K562 treated with DMSO at 1 percent for 24 hours (cell line): ENCODE data around the gene KIR3DL1. TPM values are rescaled to one million over a fixed set of nuclear protein-coding genes. Genes with fewer than 3 reads are reported as not detected.

Experiments
- total RNA-seq: library from RNA; unstranded; fragments of 300-600 nt; gene quantifications from 2 replicates; pipeline ENCODE4 v1.2.3, GENCODE V29; 2022; ENCODE audit warnings: low read depth; ENCODE audit not compliant: insufficient read depth

KIR3DL1 gene
- total RNA-seq = not detected in 2 replicates

DNA sequence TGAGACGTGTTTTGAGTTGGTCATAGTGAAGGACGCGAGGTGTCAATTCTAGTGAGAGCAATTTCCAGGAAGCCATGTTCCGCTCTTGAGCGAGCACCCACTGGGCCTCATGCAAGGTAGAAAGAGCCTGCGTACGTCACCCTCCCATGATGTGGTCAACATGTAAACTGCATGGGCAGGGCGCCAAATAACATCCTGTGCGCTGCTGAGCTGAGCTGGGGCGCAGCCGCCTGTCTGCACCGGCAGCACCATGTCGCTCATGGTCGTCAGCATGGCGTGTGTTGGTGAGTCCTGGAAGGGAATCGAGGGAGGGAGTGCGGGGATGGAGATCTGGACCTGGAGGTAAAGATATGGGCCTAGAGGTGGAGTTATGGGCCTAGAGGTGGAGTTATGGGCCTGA, at the start of gene KIR3DL1:
KIR3DL1 (plus strand) TSS at position 218 of the 400 bp plus-strand sequence.

DNA sequence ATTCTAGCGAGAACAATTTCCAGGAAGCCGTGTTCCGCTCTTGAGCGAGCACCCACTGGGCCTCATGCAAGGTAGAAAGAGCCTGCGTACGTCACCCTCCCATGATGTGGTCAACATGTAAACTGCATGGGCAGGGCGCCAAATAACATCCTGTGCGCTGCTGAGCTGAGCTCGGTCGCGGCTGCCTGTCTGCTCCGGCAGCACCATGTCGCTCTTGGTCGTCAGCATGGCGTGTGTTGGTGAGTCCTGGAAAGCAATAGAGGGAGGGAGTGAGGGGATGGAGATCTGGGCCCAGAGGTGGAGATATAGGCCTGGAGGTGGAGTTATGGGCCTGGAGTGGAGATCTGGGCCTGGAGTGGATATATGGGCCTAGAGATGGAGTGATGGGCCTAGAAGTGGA, 46.6 kb upstream of the KIR3DL1 start, which contains the start of gene KIR2DL1:
KIR2DL1 (plus strand) TSS at position 148 of the 400 bp plus-strand sequence; CDS start at position 206, 58 bp downstream.

DNA sequence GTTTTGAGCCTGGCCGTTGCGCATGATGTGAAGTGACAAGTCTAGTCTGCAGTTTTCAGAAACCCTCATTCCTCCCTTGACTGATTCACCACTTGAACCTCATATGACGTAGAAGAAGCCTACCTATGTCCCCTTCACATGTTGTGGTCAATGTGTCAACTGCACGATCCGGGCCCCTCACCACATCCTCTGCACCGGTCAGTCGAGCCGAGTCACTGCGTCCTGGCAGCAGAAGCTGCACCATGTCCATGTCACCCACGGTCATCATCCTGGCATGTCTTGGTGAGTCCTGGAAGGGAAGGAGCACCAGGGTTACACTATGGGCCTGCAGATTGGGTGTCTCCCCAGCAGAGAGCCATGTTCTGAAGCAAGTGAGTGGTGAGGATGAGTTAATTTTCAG, 12.9 kb upstream of the KIR3DL1 start, which contains the start of gene KIR2DL4:
KIR2DL4 (plus strand) TSS at position 201 of the 400 bp plus-strand sequence; CDS start at position 243, 42 bp downstream.

DNA sequence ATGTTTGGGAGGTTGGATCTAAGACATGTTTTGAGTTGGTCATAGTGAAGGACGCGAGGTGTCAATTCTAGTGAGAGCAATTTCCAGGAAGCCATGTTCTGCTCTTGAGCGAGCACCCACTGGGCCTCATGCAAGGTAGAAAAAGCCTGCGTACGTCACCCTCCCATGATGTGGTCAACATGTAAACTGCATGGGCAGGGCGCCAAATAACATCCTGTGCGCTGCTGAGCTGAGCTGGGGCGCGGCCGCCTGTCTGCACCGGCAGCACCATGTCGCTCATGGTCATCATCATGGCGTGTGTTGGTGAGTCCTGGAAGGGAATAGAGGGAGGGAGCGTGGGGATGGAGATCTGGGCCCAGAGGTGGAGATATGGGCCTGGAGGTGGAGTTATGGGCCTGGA, 16.2 kb downstream of the KIR3DL1 start, which contains the start of gene KIR2DS4:
KIR2DS4 (plus strand) TSS at position 181 of the 400 bp plus-strand sequence.

DNA sequence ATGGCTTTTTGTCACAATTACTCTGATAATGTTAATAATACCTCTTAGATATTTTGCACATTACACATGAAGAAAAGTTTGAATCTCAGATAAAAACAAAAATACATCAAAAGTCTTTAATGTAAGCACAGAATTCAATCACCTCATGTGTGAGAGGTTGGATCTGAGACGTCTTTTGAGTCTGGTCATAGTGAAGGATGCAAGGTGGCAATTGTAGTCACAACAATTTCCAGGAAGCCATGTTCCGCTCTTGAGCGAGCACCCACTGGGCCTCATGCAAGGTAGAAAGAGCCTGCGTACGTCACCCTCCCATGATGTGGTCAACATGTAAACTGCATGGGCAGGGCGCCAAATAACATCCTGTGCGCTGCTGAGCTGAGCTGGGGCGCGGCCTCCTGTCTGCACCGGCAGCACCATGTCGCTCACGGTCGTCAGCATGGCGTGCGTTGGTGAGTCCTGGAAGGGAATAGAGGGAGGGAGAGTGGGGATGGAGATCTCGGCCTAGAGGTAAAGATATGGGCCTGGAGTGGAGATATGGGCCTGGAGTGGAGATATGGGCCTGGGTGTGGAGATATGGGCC, 33.9 kb downstream of the KIR3DL1 start, which contains the start of gene KIR3DL2:
KIR3DL2 (plus strand) TSS at position 383 of the 580 bp plus-strand sequence; CDS start at position 416, 33 bp downstream.

DNA sequence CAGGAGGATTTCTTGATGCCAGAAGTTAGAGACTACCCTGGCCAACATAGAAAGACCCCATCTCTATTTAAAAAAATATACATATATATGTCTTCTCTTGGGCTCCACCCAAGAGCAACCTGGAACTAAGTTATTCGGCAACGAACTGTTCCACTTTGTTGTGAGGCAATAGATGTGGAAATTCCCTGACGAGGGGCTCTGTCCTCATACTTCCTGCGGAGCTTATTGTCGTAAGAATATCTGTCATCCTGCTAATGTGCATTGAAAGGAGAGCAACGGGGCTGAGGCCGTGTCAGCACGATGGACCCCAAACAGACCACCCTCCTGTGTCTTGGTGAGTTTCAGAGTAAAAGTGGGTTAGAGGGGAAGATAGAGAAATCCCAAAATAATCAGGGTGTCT, 57.7 kb downstream of the KIR3DL1 start, which contains the start of gene FCAR:
FCAR (plus strand) TSS at position 246 of the 400 bp plus-strand sequence; CDS start at position 301, 55 bp downstream.

Other genes starting within 250 kb of the KIR3DL1 start
- gene LILRA2, start 242.7 kb upstream of the KIR3DL1 start, total RNA-seq = 9.5 and 12.6 TPM in 2 replicates
- gene LILRA1, start 222.8 kb upstream of the KIR3DL1 start, total RNA-seq = not detected in 2 replicates
- gene LILRB1, start 186.0 kb upstream of the KIR3DL1 start, total RNA-seq = not detected in 2 replicates
- gene LILRB4, start 153.5 kb upstream of the KIR3DL1 start, total RNA-seq = not detected in 2 replicates
- not detected in 2 replicates for gene KIR3DL3, start 92.0 kb upstream of the KIR3DL1 start, total RNA-seq
- gene KIR2DL3, start 78.0 kb upstream of the KIR3DL1 start, total RNA-seq = not detected in 2 replicates
- gene KIR2DL1, start 46.7 kb upstream of the KIR3DL1 start, total RNA-seq = not detected in 2 replicates
- not detected in 2 replicates for gene KIR2DL4, start 12.9 kb upstream of the KIR3DL1 start, total RNA-seq
- gene KIR2DS4, start 16.2 kb downstream of the KIR3DL1 start, total RNA-seq = not detected in 2 replicates
- not detected in 2 replicates for gene KIR3DL2, start 34.0 kb downstream of the KIR3DL1 start, total RNA-seq
- gene FCAR, start 57.8 kb downstream of the KIR3DL1 start, total RNA-seq = not detected in 2 replicates
- gene NCR1, start 89.7 kb downstream of the KIR3DL1 start, total RNA-seq = not detected in 2 replicates
- gene NLRP7, start 131.1 kb downstream of the KIR3DL1 start, total RNA-seq = 0.13 TPM in 1 of 2 replicates, not detected in the other
- gene NLRP2, start 149.9 kb downstream of the KIR3DL1 start, total RNA-seq = 36.5 and 37.5 TPM in 2 replicates
- 0.95 and 1.1 TPM in 2 replicates for gene GP6, start 221.8 kb downstream of the KIR3DL1 start, total RNA-seq
- 28.5 and 34.8 TPM in 2 replicates for gene RDH13, start 246.7 kb downstream of the KIR3DL1 start, total RNA-seq